GM21390 (cell line): ENCODE results near the gene FBN3.
"Not testable (repeated sequence)": the region's sequence is repeated elsewhere in the genome, so short reads cannot be mapped to it uniquely, and the experiment has no call there.

Source experiments
- ATAC-seq: cut with Tn5 transposase; IDR thresholded peaks from one replicate; pipeline ENCODE4 v1.9.1; 2021; ENCODE audit not compliant: unreplicated experiment

Gene FBN3

GRCh38 chr19:8120636-8121480 is 28.5 kb downstream of the FBN3 start:
- ATAC-seq, result no peak

GRCh38 chr19:8117991-8118390 is 31.4 kb downstream of the FBN3 start:
- no peak for ATAC-seq

GRCh38 chr19:8116437-8117293 is 32.7 kb downstream of the FBN3 start:
- ATAC-seq, result no peak

- ATAC-seq, result no peak
Measured at GRCh38 chr19:8115805-8116396, 33.5 kb downstream of the FBN3 start.

GRCh38 chr19:8113017-8113416 is 36.4 kb downstream of the FBN3 start:
- no peak for ATAC-seq

- ATAC-seq, result no peak
Measured at GRCh38 chr19:8111376-8111775, 38.0 kb downstream of the FBN3 start.

GRCh38 chr19:8110931-8111330 is 38.5 kb downstream of the FBN3 start:
- ATAC-seq, result no peak

- ATAC-seq, result no peak
Measured at GRCh38 chr19:8109890-8110662, 39.3 kb downstream of the FBN3 start.

- no peak for ATAC-seq
Measured at GRCh38 chr19:8109455-8109854, 39.9 kb downstream of the FBN3 start.

GRCh38 chr19:8108560-8109445 is 40.6 kb downstream of the FBN3 start:
- ATAC-seq, result no peak

- ATAC-seq, result no peak
Measured at GRCh38 chr19:8107301-8107903, 42.0 kb downstream of the FBN3 start.

- no peak for ATAC-seq
Measured at GRCh38 chr19:8105471-8105870, 43.9 kb downstream of the FBN3 start.

- not testable (repeated sequence) for ATAC-seq
Measured at GRCh38 chr19:8101910-8102309, 47.5 kb downstream of the FBN3 start.

GRCh38 chr19:8101311-8101710 is 48.1 kb downstream of the FBN3 start:
- no peak for ATAC-seq

- ATAC-seq, result no peak
Measured at GRCh38 chr19:8097681-8098567, 51.5 kb downstream of the FBN3 start.

GRCh38 chr19:8097198-8097597 is 52.2 kb downstream of the FBN3 start:
- no peak for ATAC-seq

GRCh38 chr19:8096071-8096470 is 53.3 kb downstream of the FBN3 start:
- ATAC-seq, result no peak

GRCh38 chr19:8095354-8095886 is 54.0 kb downstream of the FBN3 start:
- ATAC-seq, result no peak
